ENCODE measurements around the gene ZNF566.
A peak's percentile ranks its signal among the peaks of the same experiment; 100 is the strongest.
"Not testable (repeated sequence)": the region's sequence is repeated elsewhere in the genome, so short reads cannot be mapped to it uniquely, and the experiment has no call there.

ZNF566 gene

GRCh38 chr19:36489118-36489919, at the start of gene ZNF566:
TSS of gene ZNF566 (minus strand) at chr19:36489561. CDS start at chr19:36476557, 13,004 bp downstream.
- ATAC-seq = peak; percentile 96
- Mint-ChIP-seq H3K9me3 (peaks cover 27% of the 10 kb centered on the region), H3K4me3 (peak within 1 kb of the TSS; percentile 95), H3K27me3 (no peaks in the 10 kb centered on the region), H3K4me1 (peaks cover 32% of the 10 kb centered on the region), H3K36me3 (ENCODE audit: low read depth) (peaks cover 42% of the 10 kb centered on the region), H3K27ac (peak within 1 kb of the TSS; percentile 99)
- DNase-seq = peak; percentile 90

- Mint-ChIP-seq H3K4me1 (peaks cover 21% of the 10 kb centered on the region), H3K9me3 (peaks cover 42% of the 10 kb centered on the region), H3K4me3 (peak overlapping the region; percentile 99), H3K27me3 (no peaks in the 10 kb centered on the region), H3K36me3 (ENCODE audit: low read depth) (peaks cover 66% of the 10 kb centered on the region), H3K27ac (peak overlapping the region; percentile 98)
- ATAC-seq (peak; percentile 2), DNase-seq (peak; percentile 44)
Observed at GRCh38 chr19:36528921-36529518, 39.7 kb upstream of the ZNF566 start.

GRCh38 chr19:36528194-36528920, 39.0 kb upstream of the ZNF566 start, which contains the start of gene ZNF260:
TSS of gene ZNF260 (minus strand) at chr19:36528271. CDS start at chr19:36515238, 13,033 bp downstream.
- peak; percentile 93 for DNase-seq
- Mint-ChIP-seq H3K27ac (peak within 1 kb of the TSS; percentile 98), H3K4me1 (peaks cover 21% of the 10 kb centered on the region), H3K4me3 (peak within 1 kb of the TSS; percentile 99), H3K9me3 (peaks cover 42% of the 10 kb centered on the region), H3K27me3 (no peaks in the 10 kb centered on the region), H3K36me3 (ENCODE audit: low read depth) (peaks cover 65% of the 10 kb centered on the region)
- ATAC-seq = peak; percentile 97

- ATAC-seq = peak; percentile 2
Observed at GRCh38 chr19:36527873-36528193, 38.5 kb upstream of the ZNF566 start.

GRCh38 chr19:36527341-36527740, 38.0 kb upstream of the ZNF566 start:
- Mint-ChIP-seq H3K4me3 (peak overlapping the region; percentile 99), H3K36me3 (ENCODE audit: low read depth) (peaks cover 66% of the 10 kb centered on the region), H3K9me3 (peaks cover 47% of the 10 kb centered on the region), H3K27ac (peak overlapping the region; percentile 98), H3K27me3 (no peaks in the 10 kb centered on the region), H3K4me1 (peaks cover 21% of the 10 kb centered on the region)
- no peak for DNase-seq
- ATAC-seq = no peak

More at GRCh38 chr19:36527873-36528193, 38.5 kb upstream of the ZNF566 start:
- no peak for DNase-seq
- H3K27ac Mint-ChIP-seq = peak overlapping the region; percentile 98
- no peaks in the 10 kb centered on the region for H3K27me3 Mint-ChIP-seq
- H3K4me1 Mint-ChIP-seq = peaks cover 21% of the 10 kb centered on the region
- peaks cover 65% of the 10 kb centered on the region for H3K36me3 Mint-ChIP-seq (ENCODE audit: low read depth)
- H3K9me3 Mint-ChIP-seq = peaks cover 45% of the 10 kb centered on the region
- H3K4me3 Mint-ChIP-seq = peak overlapping the region; percentile 99

- H3K9me3 Mint-ChIP-seq = peaks cover 47% of the 10 kb centered on the region
- H3K4me3 Mint-ChIP-seq = peak overlapping the region; percentile 99
- H3K4me1 Mint-ChIP-seq = peaks cover 21% of the 10 kb centered on the region
- peaks cover 66% of the 10 kb centered on the region for H3K36me3 Mint-ChIP-seq (ENCODE audit: low read depth)
- H3K27me3 Mint-ChIP-seq = no peaks in the 10 kb centered on the region
- no peak for ATAC-seq
- no peak for DNase-seq
- no peak overlapping the region for H3K27ac Mint-ChIP-seq
Observed at GRCh38 chr19:36526581-36526980, 37.2 kb upstream of the ZNF566 start.

GRCh38 chr19:36524617-36525016, 35.3 kb upstream of the ZNF566 start:
- H3K4me3 Mint-ChIP-seq = no peak overlapping the region
- ATAC-seq (no peak), DNase-seq (no peak)
- H3K4me1 Mint-ChIP-seq = peaks cover 21% of the 10 kb centered on the region
- no peaks in the 10 kb centered on the region for H3K27me3 Mint-ChIP-seq
- H3K9me3 Mint-ChIP-seq = peaks cover 39% of the 10 kb centered on the region
- no peak overlapping the region for H3K27ac Mint-ChIP-seq
- H3K36me3 Mint-ChIP-seq (ENCODE audit: low read depth) = peaks cover 76% of the 10 kb centered on the region

- no peak overlapping the region for H3K4me3 Mint-ChIP-seq
- H3K27ac Mint-ChIP-seq = no peak overlapping the region
- H3K9me3 Mint-ChIP-seq = peaks cover 70% of the 10 kb centered on the region
- peaks cover 71% of the 10 kb centered on the region for H3K36me3 Mint-ChIP-seq (ENCODE audit: low read depth)
- H3K27me3 Mint-ChIP-seq = no peaks in the 10 kb centered on the region
- ATAC-seq (no peak), DNase-seq (no peak)
- H3K4me1 Mint-ChIP-seq = no peaks in the 10 kb centered on the region
Observed at GRCh38 chr19:36514012-36514612, 24.8 kb upstream of the ZNF566 start.

GRCh38 chr19:36508325-36508724, 19.0 kb upstream of the ZNF566 start:
- Mint-ChIP-seq H3K4me3 (no peak overlapping the region), H3K27ac (no peak overlapping the region), H3K36me3 (ENCODE audit: low read depth) (peaks cover 27% of the 10 kb centered on the region), H3K4me1 (no peaks in the 10 kb centered on the region), H3K9me3 (peaks cover 24% of the 10 kb centered on the region), H3K27me3 (no peaks in the 10 kb centered on the region)
- ATAC-seq = no peak
- DNase-seq = no peak

GRCh38 chr19:36501973-36502372, 12.6 kb upstream of the ZNF566 start:
- Mint-ChIP-seq H3K27me3 (no peaks in the 10 kb centered on the region), H3K4me3 (no peak overlapping the region), H3K27ac (no peak overlapping the region), H3K4me1 (no peaks in the 10 kb centered on the region), H3K9me3 (peaks cover 25% of the 10 kb centered on the region), H3K36me3 (ENCODE audit: low read depth) (peaks cover 24% of the 10 kb centered on the region)
- no peak for DNase-seq
- ATAC-seq = no peak

- Mint-ChIP-seq H3K27ac (no peak overlapping the region), H3K4me3 (no peak overlapping the region), H3K4me1 (no peaks in the 10 kb centered on the region), H3K9me3 (peaks cover 27% of the 10 kb centered on the region), H3K36me3 (ENCODE audit: low read depth) (peaks cover 17% of the 10 kb centered on the region), H3K27me3 (no peaks in the 10 kb centered on the region)
- ATAC-seq (no peak), DNase-seq (no peak)
Observed at GRCh38 chr19:36497001-36497400, 7.6 kb upstream of the ZNF566 start.

- peaks cover 23% of the 10 kb centered on the region for H3K4me1 Mint-ChIP-seq
- ATAC-seq, H3K27me3 Mint-ChIP-seq, H3K4me3 Mint-ChIP-seq, H3K27ac Mint-ChIP-seq: not testable (repeated sequence)
- H3K9me3 Mint-ChIP-seq = peaks cover 21% of the 10 kb centered on the region
- peak; percentile 41 for DNase-seq
- H3K36me3 Mint-ChIP-seq (ENCODE audit: low read depth) = peaks cover 21% of the 10 kb centered on the region
Observed at GRCh38 chr19:36492689-36493453, 3.5 kb upstream of the ZNF566 start.

- not testable (repeated sequence) for H3K27me3 Mint-ChIP-seq, H3K27ac Mint-ChIP-seq, ATAC-seq, DNase-seq
- Mint-ChIP-seq H3K36me3 (ENCODE audit: low read depth) (peaks cover 32% of the 10 kb centered on the region), H3K4me3 (peak overlapping the region; percentile 95), H3K4me1 (peaks cover 32% of the 10 kb centered on the region), H3K9me3 (peaks cover 23% of the 10 kb centered on the region)
Observed at GRCh38 chr19:36490846-36491245, 1.5 kb upstream of the ZNF566 start.

Measured in activated naive CD8-positive, alpha-beta T cell treated with anti-CD3 and anti-CD28 coated beads, Interleukin-2, amount 50 U/mL, for 24 hours (primary cell).